NB4 (cell line): ENCODE results near the gene NAXD.

Experiments used
- DNase-seq: peaks from one replicate; pipeline ENCODE4 v3.0.0; 2010; ENCODE audit warnings: low read depth
- H3K4me3 ChIP-seq: one replicate; pipeline ENCODE4 v1.5.1; 2011; ENCODE audit warnings: mild to moderate bottlenecking, low read depth, low read length, moderate library complexity
- MYC ChIP-seq: IDR thresholded peaks from 2 replicates; pipeline ENCODE4 v1.6.1; 2011; ENCODE audit warnings: low read depth, low read length
- POLR2A ChIP-seq: IDR thresholded peaks from 2 replicates; pipeline ENCODE4 v1.6.1; 2011; ENCODE audit warnings: mild to moderate bottlenecking; ENCODE audit not compliant: insufficient read length; ENCODE audit errors: extremely low read depth
- TF ChIP-seq, protein P1 (sequence below): IDR thresholded peaks from one replicate; pipeline ENCODE4 v1.5.1; 2012; ENCODE audit warnings: low read depth, low read length
- TF ChIP-seq, protein P2 (sequence below): IDR thresholded peaks from 2 replicates; pipeline ENCODE4 v1.6.1; 2011; ENCODE audit warnings: low read depth, low read length

NAXD gene

GRCh38 chr13:110651271-110651670 is 35.9 kb downstream of the NAXD start:
- DNase-seq: no peak
- TF ChIP-seq MYC: no peak
- TF ChIP-seq, protein P1, sequence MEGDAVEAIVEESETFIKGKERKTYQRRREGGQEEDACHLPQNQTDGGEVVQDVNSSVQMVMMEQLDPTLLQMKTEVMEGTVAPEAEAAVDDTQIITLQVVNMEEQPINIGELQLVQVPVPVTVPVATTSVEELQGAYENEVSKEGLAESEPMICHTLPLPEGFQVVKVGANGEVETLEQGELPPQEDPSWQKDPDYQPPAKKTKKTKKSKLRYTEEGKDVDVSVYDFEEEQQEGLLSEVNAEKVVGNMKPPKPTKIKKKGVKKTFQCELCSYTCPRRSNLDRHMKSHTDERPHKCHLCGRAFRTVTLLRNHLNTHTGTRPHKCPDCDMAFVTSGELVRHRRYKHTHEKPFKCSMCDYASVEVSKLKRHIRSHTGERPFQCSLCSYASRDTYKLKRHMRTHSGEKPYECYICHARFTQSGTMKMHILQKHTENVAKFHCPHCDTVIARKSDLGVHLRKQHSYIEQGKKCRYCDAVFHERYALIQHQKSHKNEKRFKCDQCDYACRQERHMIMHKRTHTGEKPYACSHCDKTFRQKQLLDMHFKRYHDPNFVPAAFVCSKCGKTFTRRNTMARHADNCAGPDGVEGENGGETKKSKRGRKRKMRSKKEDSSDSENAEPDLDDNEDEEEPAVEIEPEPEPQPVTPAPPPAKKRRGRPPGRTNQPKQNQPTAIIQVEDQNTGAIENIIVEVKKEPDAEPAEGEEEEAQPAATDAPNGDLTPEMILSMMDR: no peak
- H3K4me3 ChIP-seq: no peak overlapping the region

GRCh38 chr13:110651726-110652230 is 36.4 kb downstream of the NAXD start:
- no peak for DNase-seq
- no peak overlapping the region for H3K4me3 ChIP-seq
- TF ChIP-seq POLR2A (no peak), MYC (no peak)
- TF ChIP-seq, protein P2, sequence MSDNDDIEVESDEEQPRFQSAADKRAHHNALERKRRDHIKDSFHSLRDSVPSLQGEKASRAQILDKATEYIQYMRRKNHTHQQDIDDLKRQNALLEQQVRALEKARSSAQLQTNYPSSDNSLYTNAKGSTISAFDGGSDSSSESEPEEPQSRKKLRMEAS: no peak
- TF ChIP-seq, protein P1: no peak

GRCh38 chr13:110652231-110652730 is 36.9 kb downstream of the NAXD start:
- no peak overlapping the region for H3K4me3 ChIP-seq
- DNase-seq: no peak
- TF ChIP-seq, protein P1: no peak
- TF ChIP-seq POLR2A: no peak
- TF ChIP-seq, protein P2: no peak
- no peak for TF ChIP-seq MYC

- no peak for TF ChIP-seq MYC
- TF ChIP-seq, protein P1: no peak
- no peak for TF ChIP-seq POLR2A
- TF ChIP-seq, protein P2: no peak
- H3K4me3 ChIP-seq: no peak overlapping the region
- no peak for DNase-seq
Measured at GRCh38 chr13:110652764-110653163, 37.4 kb downstream of the NAXD start.

DNA sequence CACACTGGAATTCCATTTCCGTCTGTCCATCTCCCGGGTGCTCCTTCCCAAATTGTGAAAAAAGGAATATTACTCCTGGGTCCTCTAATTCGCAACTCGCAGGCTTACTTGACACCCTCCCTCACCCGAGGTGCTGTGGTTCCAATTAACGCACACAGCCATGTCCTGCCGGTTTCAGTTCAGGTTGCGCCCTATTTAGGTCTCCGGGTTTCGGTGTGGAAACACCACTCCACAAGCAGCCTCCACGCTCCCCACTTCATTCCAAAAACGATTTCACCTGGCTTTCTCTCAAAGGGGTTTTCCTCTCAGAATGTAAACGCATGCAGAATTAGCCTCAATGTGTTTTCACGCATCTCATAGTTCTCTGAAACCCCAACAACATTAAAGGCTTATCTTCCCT is 37.9 kb downstream of the NAXD start:
- TF ChIP-seq, protein P2: no peak
- TF ChIP-seq MYC (no peak), POLR2A (no peak)
- TF ChIP-seq, protein P1: no peak

DNA sequence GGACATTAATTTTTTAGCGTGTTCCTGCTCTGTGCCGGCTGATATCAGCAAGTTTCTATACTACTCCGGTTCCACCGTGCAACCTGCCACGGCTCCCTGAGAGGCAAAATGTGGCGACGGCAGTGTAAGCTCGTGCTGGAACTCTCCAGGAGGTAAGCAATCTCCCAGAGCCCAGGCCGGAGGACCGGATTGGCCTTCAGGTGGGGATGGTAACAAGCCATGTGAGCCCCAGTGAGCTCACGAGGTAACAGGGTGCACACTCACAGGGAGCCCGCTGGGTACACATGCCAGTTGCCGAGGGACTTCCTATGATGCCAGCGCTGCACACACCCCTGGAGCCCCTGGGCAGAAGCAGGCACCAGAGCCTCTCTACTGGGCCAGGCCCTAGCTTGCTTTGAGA is 38.5 kb downstream of the NAXD start:
- no peak overlapping the region for H3K4me3 ChIP-seq
- DNase-seq: no peak
- TF ChIP-seq MYC (no peak), POLR2A (no peak)
- TF ChIP-seq, protein P2: no peak
- TF ChIP-seq, protein P1: no peak

More for the DNA sequence above, 37.9 kb downstream of the NAXD start:
- DNase-seq: no peak
- H3K4me3 ChIP-seq: no peak overlapping the region
